Islet precursor cell (in vitro differentiated cells): ENCODE measurements around the gene BMP5.

ENCODE experiments used
- DNase-seq: peaks from one replicate; pipeline ENCODE4 v3.0.0-alpha.2; 2018

BMP5 gene

GRCh38 chr6:55705451-55706440 lies 169.6 kb downstream of the BMP5 start:
- DNase-seq: no peak

- no peak for DNase-seq
Measured at GRCh38 chr6:55704421-55704820, 171.0 kb downstream of the BMP5 start.
